ENCODE measurements around the gene MORN2.

Gene MORN2

GRCh38 chr2:38892819-38893218 lies 17.0 kb downstream of the MORN2 start:
- no peak for DNase-seq

GRCh38 chr2:38898256-38898655 lies 22.5 kb downstream of the MORN2 start:
- no peak for DNase-seq

- no peak for DNase-seq
These were observed 24.9 kb downstream of the MORN2 start for GRCh38 chr2:38900726-38901125.

GRCh38 chr2:38905251-38905650 lies 29.5 kb downstream of the MORN2 start:
- no peak for DNase-seq

- DNase-seq, result no peak
These were observed 31.5 kb downstream of the MORN2 start for GRCh38 chr2:38907242-38907641.

GRCh38 chr2:38907743-38908562 lies 32.2 kb downstream of the MORN2 start:
- no peak for DNase-seq

- DNase-seq, result no peak
These were observed 34.1 kb downstream of the MORN2 start for GRCh38 chr2:38909872-38910271.

- DNase-seq, result no peak
These were observed 35.4 kb downstream of the MORN2 start for GRCh38 chr2:38911191-38911590.

GRCh38 chr2:38912619-38913018 lies 36.8 kb downstream of the MORN2 start:
- no peak for DNase-seq

- DNase-seq, result no peak
These were observed 46.6 kb downstream of the MORN2 start for GRCh38 chr2:38922389-38922788.

- DNase-seq, result no peak
These were observed 47.1 kb downstream of the MORN2 start for GRCh38 chr2:38922902-38923301.

- no peak for DNase-seq
These were observed 50.2 kb downstream of the MORN2 start for GRCh38 chr2:38925982-38926381.

GRCh38 chr2:38930600-38930999 lies 54.8 kb downstream of the MORN2 start:
- DNase-seq, result no peak
